Fibroblast of the conjunctiva (primary cell): Measurements from ENCODE around the gene REV1.
"Not testable (repeated sequence)": the region's sequence is repeated elsewhere in the genome, so short reads cannot be mapped to it uniquely, and the experiment has no call there.

ENCODE experiments used
- DNase-seq: peaks from one replicate; pipeline ENCODE4 v3.0.0-alpha.2; 2010; ENCODE audit warnings: low read depth

REV1 gene

GRCh38 chr2:99403084-99403483, 86.7 kb downstream of the REV1 start:
- DNase-seq, result no peak

- DNase-seq, result no peak
These were observed 88.0 kb downstream of the REV1 start for GRCh38 chr2:99401841-99402240.

- DNase-seq, result no peak
These were observed 90.0 kb downstream of the REV1 start for GRCh38 chr2:99399795-99400194.

GRCh38 chr2:99399063-99399462, 90.8 kb downstream of the REV1 start:
- DNase-seq, result peak; percentile 39

- no peak for DNase-seq
These were observed 91.5 kb downstream of the REV1 start for GRCh38 chr2:99398303-99398702.

- no peak for DNase-seq
These were observed 92.4 kb downstream of the REV1 start for GRCh38 chr2:99397266-99397920.

GRCh38 chr2:99395589-99396130, 94.2 kb downstream of the REV1 start:
- no peak for DNase-seq

- DNase-seq, result no peak
These were observed 99.9 kb downstream of the REV1 start for GRCh38 chr2:99389946-99390345.

GRCh38 chr2:99389371-99389770, 100.4 kb downstream of the REV1 start:
- no peak for DNase-seq

GRCh38 chr2:99388892-99389291, 100.9 kb downstream of the REV1 start:
- no peak for DNase-seq

GRCh38 chr2:99386011-99386410, 103.8 kb downstream of the REV1 start:
- DNase-seq, result no peak

- DNase-seq, result no peak
These were observed 107.7 kb downstream of the REV1 start for GRCh38 chr2:99382143-99382542.

- no peak for DNase-seq
These were observed 109.3 kb downstream of the REV1 start for GRCh38 chr2:99380376-99381010.

- DNase-seq, result no peak
These were observed 111.9 kb downstream of the REV1 start for GRCh38 chr2:99377879-99378278.

GRCh38 chr2:99376254-99376864, 113.5 kb downstream of the REV1 start:
- DNase-seq, result no peak

GRCh38 chr2:99374747-99375146, 115.1 kb downstream of the REV1 start:
- no peak for DNase-seq

GRCh38 chr2:99373144-99373543, 116.7 kb downstream of the REV1 start:
- no peak for DNase-seq

GRCh38 chr2:99368854-99369253, 121.0 kb downstream of the REV1 start:
- DNase-seq, result not testable (repeated sequence)

GRCh38 chr2:99365661-99366060, 124.2 kb downstream of the REV1 start:
- DNase-seq, result no peak

- DNase-seq, result no peak
These were observed 133.0 kb downstream of the REV1 start for GRCh38 chr2:99356853-99357252.

GRCh38 chr2:99354825-99355224, 135.0 kb downstream of the REV1 start:
- DNase-seq, result not testable (repeated sequence)

GRCh38 chr2:99354070-99354469, 135.7 kb downstream of the REV1 start:
- DNase-seq, result no peak
